Activated naive CD4-positive, alpha-beta T cell treated with anti-CD3 and anti-CD28 coated beads, Interleukin-2, amount 50 U/mL, for 24 hours (primary cell): ENCODE measurements around the gene PSMB5.

ENCODE experiments used
- H3K27ac Mint-ChIP-seq: one replicate; pipeline ENCODE4 v1.8.0; 2021; ENCODE audit warnings: mild to moderate bottlenecking, mixed read lengths
- H3K27me3 Mint-ChIP-seq: one replicate; pipeline ENCODE4 v1.8.0; 2021; ENCODE audit warnings: mixed read lengths
- H3K36me3 Mint-ChIP-seq: one replicate; pipeline ENCODE4 v1.8.0; 2021; ENCODE audit warnings: mixed read lengths
- H3K4me1 Mint-ChIP-seq: one replicate; pipeline ENCODE4 v1.8.0; 2021; ENCODE audit warnings: mixed read lengths
- H3K4me3 Mint-ChIP-seq: one replicate; pipeline ENCODE4 v1.8.0; 2021; ENCODE audit warnings: mild to moderate bottlenecking, mixed read lengths
- H3K9me3 Mint-ChIP-seq: one replicate; pipeline ENCODE4 v1.8.0; 2021; ENCODE audit warnings: mixed read lengths

Gene PSMB5

GRCh38 chr14:23034498-23035302 lies at the start of gene PSMB5:
TSS of gene PSMB5 (minus strand) at chr14:23034900. CDS start at chr14:23034881, 19 bp downstream.
- Mint-ChIP-seq H3K36me3 (peaks cover 15% of the 10 kb centered on the region), H3K4me3 (peak within 1 kb of the TSS; percentile 92), H3K9me3 (peaks cover 5% of the 10 kb centered on the region), H3K27ac (peak within 1 kb of the TSS; percentile 100), H3K4me1 (peaks cover 28% of the 10 kb centered on the region), H3K27me3 (no peaks in the 10 kb centered on the region)

DNA sequence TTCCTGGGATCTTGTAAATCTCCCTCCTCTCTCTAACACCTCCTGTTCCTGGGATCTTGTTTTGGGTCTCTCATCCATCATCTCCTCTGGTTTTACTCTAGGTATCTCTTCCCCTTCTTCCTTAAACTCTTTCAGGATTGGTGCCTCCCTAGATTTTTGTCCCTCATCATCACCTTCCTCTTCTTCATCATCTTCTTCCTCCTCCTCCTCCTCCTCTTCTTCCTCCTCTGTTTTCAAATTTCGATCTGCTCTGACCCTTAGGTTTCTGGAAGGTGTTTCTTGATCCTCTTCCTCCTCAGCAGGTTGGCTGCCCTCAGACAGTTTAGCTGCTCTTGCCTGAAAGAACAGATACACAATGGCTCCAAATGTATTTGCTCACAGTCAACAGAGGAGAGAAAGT lies 45.8 kb upstream of the PSMB5 start:
- Mint-ChIP-seq H3K4me3 (no peak overlapping the region), H3K9me3 (no peaks in the 10 kb centered on the region), H3K36me3 (peaks cover 11% of the 10 kb centered on the region), H3K4me1 (peaks cover 16% of the 10 kb centered on the region), H3K27me3 (no peaks in the 10 kb centered on the region), H3K27ac (peak overlapping the region; percentile 52)

- H3K36me3 Mint-ChIP-seq = peaks cover 11% of the 10 kb centered on the region
- no peaks in the 10 kb centered on the region for H3K9me3 Mint-ChIP-seq
- H3K27ac Mint-ChIP-seq = peak overlapping the region; percentile 79
- peaks cover 12% of the 10 kb centered on the region for H3K4me1 Mint-ChIP-seq
- no peaks in the 10 kb centered on the region for H3K27me3 Mint-ChIP-seq
- H3K4me3 Mint-ChIP-seq = no peak overlapping the region
These were observed 45.0 kb upstream of the PSMB5 start for GRCh38 chr14:23079716-23080115.

DNA sequence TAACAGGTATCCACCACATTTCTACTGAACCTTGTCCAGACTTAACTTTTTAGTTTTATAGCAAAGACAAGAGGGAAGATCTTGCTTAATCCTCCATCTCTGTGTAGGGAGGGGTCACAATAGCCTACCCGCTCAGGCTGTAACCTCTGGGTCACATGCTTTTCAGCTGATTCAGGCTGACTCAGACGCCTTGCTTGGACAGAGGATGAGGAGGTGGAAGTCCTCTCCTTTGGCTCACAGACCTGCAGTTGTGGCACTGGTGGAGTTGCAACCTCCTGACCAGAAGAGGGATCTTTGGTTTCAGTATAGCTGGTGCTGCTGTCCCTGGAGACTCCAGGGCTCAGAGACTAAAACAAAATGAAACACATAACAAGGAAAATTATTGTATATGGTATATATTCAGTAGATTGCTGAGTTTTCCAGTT lies 44.0 kb upstream of the PSMB5 start:
- H3K9me3 Mint-ChIP-seq = no peaks in the 10 kb centered on the region
- no peak overlapping the region for H3K4me3 Mint-ChIP-seq
- no peaks in the 10 kb centered on the region for H3K27me3 Mint-ChIP-seq
- H3K4me1 Mint-ChIP-seq = peaks cover 8% of the 10 kb centered on the region
- no peak overlapping the region for H3K27ac Mint-ChIP-seq
- peaks cover 11% of the 10 kb centered on the region for H3K36me3 Mint-ChIP-seq

DNA sequence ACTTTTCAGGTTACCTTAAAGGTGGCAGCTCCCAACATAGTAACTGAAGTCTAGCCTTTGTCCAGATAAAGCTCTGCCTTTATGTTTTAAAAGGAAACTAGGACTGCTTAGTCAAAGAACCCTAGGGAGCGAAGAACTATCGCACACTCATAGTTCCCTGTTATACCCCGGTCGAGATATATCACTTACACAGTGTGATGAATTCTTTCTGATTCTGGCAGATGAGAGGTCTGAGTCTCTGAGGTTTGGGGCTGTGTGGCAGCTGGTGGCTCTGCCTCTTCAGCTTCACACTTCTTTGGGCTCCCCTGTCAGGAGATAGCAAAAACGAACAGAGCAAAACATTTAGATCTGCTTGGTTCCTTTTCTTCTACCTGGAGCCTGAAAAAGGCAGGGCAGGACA lies 43.3 kb upstream of the PSMB5 start:
- no peaks in the 10 kb centered on the region for H3K27me3 Mint-ChIP-seq
- H3K36me3 Mint-ChIP-seq = peaks cover 11% of the 10 kb centered on the region
- H3K4me1 Mint-ChIP-seq = peaks cover 8% of the 10 kb centered on the region
- H3K4me3 Mint-ChIP-seq = no peak overlapping the region
- peak overlapping the region; percentile 17 for H3K27ac Mint-ChIP-seq
- no peaks in the 10 kb centered on the region for H3K9me3 Mint-ChIP-seq

DNA sequence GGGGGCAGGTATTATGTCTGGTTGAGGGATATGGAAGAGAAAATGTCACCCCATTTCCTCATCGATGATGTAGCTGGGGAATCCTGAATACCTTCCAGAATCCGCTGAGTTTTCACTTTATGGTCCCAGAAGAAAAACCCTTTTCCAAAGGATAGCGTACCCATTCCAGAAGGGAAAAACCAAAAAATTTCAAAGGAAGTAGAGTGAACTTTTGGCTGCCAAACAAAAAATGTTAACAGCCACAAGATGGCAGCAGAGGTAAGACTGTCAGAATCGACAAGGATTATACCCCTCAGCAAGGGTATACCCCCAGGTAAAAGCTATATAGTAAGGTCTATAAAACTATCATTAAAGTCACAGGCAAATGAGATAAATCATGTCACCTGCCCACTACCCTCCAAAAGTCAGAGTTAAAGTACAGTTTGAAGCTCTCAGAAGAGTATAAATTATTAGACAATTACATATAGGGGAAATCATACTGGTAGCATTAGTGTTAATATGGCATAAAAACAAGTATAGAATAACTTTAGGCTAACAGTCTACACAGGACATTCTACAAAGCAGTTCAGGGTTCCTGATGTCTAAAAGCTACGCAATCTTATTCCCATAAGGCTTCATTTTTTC lies 42.2 kb upstream of the PSMB5 start:
- Mint-ChIP-seq H3K4me3 (no peak overlapping the region), H3K27me3 (no peaks in the 10 kb centered on the region), H3K36me3 (peaks cover 11% of the 10 kb centered on the region), H3K9me3 (no peaks in the 10 kb centered on the region), H3K4me1 (peaks cover 15% of the 10 kb centered on the region), H3K27ac (no peak overlapping the region)

- H3K36me3 Mint-ChIP-seq = peaks cover 10% of the 10 kb centered on the region
- no peaks in the 10 kb centered on the region for H3K9me3 Mint-ChIP-seq
- H3K27ac Mint-ChIP-seq = no peak overlapping the region
- H3K4me1 Mint-ChIP-seq = peaks cover 29% of the 10 kb centered on the region
- H3K4me3 Mint-ChIP-seq = no peak overlapping the region
- no peaks in the 10 kb centered on the region for H3K27me3 Mint-ChIP-seq
These were observed 40.2 kb upstream of the PSMB5 start for GRCh38 chr14:23074906-23075305.

DNA sequence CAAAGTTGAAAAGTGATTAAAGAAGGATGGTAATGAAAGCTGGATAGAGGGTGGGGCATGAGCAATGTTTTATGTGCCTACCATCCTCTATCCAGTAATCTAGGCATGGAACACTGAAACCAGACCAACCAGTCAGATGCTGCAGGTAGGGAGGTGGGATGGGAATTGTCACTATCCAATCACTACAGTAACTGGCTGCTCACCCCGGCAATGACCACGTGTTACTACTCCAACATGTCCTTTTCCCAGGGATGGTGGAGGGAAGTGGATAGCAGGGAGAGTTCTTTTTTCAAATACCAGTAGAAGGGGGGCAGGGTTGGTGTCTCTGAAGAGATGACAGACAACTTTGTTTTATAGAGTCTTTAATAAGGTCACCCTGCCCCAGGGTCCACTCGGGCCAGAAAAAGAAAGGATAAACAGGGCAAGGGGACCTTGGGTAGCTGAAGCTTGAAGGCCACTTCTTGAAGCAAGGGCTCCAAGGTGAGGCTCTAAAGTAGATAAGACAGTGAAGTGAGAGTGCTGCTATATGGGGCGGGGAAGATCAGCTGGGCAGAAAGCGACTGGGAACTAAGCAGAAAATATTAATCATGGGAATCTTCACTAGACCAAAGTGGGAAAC lies 37.3 kb upstream of the PSMB5 start:
- Mint-ChIP-seq H3K27me3 (no peaks in the 10 kb centered on the region), H3K4me3 (peak overlapping the region; percentile 94), H3K36me3 (peaks cover 10% of the 10 kb centered on the region), H3K9me3 (no peaks in the 10 kb centered on the region), H3K4me1 (peaks cover 35% of the 10 kb centered on the region), H3K27ac (peak overlapping the region; percentile 98)

GRCh38 chr14:23071244-23071920 lies 36.7 kb upstream of the PSMB5 start:
- H3K27me3 Mint-ChIP-seq = no peaks in the 10 kb centered on the region
- peak overlapping the region; percentile 98 for H3K27ac Mint-ChIP-seq
- H3K9me3 Mint-ChIP-seq = no peaks in the 10 kb centered on the region
- peaks cover 32% of the 10 kb centered on the region for H3K4me1 Mint-ChIP-seq
- peak overlapping the region; percentile 94 for H3K4me3 Mint-ChIP-seq
- peaks cover 10% of the 10 kb centered on the region for H3K36me3 Mint-ChIP-seq

DNA sequence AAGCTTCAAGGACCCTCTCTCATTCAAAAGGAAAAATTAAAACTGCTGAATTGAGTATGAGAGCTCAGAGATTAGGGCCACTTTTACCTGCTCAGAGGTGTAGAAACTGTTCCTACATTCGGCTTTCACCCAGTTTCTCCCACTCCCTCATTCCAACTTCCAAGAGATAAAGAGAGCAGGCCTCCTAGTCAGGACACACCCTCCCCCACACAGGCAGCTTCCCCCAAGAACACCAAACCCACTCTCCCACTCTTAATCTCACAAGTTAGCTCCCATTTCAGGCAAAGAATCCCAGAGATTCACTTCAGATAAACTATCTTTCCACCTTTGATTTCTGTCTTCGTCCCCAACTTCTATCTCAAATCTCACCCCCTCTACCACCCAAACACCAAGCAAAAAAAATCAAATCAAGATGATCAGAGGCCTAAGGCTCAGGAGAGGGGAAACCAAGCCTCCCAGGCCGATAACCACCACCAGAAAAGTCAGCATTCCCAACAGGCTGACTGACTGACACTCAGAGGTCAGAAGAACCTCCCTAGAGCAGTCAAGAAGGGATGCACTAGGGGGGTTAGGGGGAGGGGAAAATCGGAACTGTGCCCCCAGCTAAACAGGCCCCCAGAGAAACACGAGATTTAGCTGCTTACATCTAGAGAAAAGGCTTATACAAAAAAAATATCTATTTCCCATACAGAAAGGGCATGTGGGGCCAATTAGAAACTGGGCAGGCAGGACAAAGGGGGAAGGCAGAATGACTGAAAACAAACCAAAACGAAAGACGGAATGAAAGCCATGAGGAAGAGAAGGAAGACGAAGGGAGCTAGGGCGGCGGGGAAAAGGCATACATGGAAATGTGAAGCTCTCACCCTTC lies 35.8 kb upstream of the PSMB5 start:
- Mint-ChIP-seq H3K27ac (peak overlapping the region; percentile 98), H3K4me1 (peaks cover 39% of the 10 kb centered on the region), H3K36me3 (peaks cover 15% of the 10 kb centered on the region), H3K9me3 (no peaks in the 10 kb centered on the region), H3K4me3 (peak overlapping the region; percentile 94), H3K27me3 (no peaks in the 10 kb centered on the region)

DNA sequence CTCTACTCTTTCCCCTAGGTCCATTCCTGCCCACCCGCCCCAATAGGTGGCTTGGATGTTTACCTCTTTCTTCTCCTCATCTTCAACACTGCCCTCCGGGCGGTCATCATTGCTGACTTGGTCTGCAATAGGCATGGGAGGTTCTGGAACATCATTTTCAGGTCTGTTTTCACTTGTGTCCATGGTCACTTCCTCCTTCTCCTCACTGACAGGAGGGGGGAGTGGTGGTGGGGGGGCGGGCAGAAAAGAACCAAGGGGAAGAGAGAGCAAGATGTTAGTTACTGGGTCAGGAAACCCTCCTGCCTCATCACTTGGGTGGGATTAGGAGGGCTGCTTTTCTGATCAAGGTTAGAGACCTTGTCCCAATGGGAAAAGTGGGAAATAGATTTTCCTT lies 34.7 kb upstream of the PSMB5 start:
- Mint-ChIP-seq H3K36me3 (peaks cover 15% of the 10 kb centered on the region), H3K9me3 (no peaks in the 10 kb centered on the region), H3K27me3 (no peaks in the 10 kb centered on the region), H3K4me3 (peak overlapping the region; percentile 71), H3K4me1 (peaks cover 39% of the 10 kb centered on the region), H3K27ac (no peak overlapping the region)

- H3K4me1 Mint-ChIP-seq = peaks cover 39% of the 10 kb centered on the region
- H3K27me3 Mint-ChIP-seq = no peaks in the 10 kb centered on the region
- peak overlapping the region; percentile 71 for H3K4me3 Mint-ChIP-seq
- peaks cover 16% of the 10 kb centered on the region for H3K36me3 Mint-ChIP-seq
- peak overlapping the region; percentile 49 for H3K27ac Mint-ChIP-seq
- no peaks in the 10 kb centered on the region for H3K9me3 Mint-ChIP-seq
These were observed 34.2 kb upstream of the PSMB5 start for GRCh38 chr14:23068789-23069412.

- peaks cover 19% of the 10 kb centered on the region for H3K36me3 Mint-ChIP-seq
- H3K4me1 Mint-ChIP-seq = peaks cover 39% of the 10 kb centered on the region
- H3K4me3 Mint-ChIP-seq = peak overlapping the region; percentile 71
- no peaks in the 10 kb centered on the region for H3K9me3 Mint-ChIP-seq
- H3K27me3 Mint-ChIP-seq = no peaks in the 10 kb centered on the region
- no peak overlapping the region for H3K27ac Mint-ChIP-seq
These were observed 33.4 kb upstream of the PSMB5 start for GRCh38 chr14:23067847-23068788.
